ENCODE results near the gene MERTK. TPM values are rescaled to one million over a fixed set of nuclear protein-coding genes. Genes with fewer than 3 reads are reported as not detected.

The MERTK gene
- total and polyA plus RNA-seq, 2 of the 13 experiments (the other 11 are each of a cell fraction or from before 2014, with no cell fraction given), result 37.3 to 44.7 TPM

GRCh38 chr2:111883661-111884591 lies 14.5 kb upstream of the MERTK start, which contains the start of gene ANAPC1 (continued):
- no peak for TF ChIP-seq AKNA (CRISPR knock-in tag; IDR thresholded peaks at IDR 0.05; ENCODE audit: borderline replicate concordance)
- TF ChIP-seq DR1 (CRISPR knock-in tag; IDR thresholded peaks at IDR 0.05), result peak; percentile 73
- TF ChIP-seq ARNT (IDR thresholded peaks at IDR 0.05), result no peak
- TF ChIP-seq GTF3A (CRISPR knock-in tag; conservative IDR thresholded peaks at IDR 0.05), result no peak; the same call in 1 of the 2 replicates
- TF ChIP-seq ZFY (CRISPR knock-in tag; IDR thresholded peaks at IDR 0.05), result peak; percentile 97
- TF ChIP-seq, protein P1, sequence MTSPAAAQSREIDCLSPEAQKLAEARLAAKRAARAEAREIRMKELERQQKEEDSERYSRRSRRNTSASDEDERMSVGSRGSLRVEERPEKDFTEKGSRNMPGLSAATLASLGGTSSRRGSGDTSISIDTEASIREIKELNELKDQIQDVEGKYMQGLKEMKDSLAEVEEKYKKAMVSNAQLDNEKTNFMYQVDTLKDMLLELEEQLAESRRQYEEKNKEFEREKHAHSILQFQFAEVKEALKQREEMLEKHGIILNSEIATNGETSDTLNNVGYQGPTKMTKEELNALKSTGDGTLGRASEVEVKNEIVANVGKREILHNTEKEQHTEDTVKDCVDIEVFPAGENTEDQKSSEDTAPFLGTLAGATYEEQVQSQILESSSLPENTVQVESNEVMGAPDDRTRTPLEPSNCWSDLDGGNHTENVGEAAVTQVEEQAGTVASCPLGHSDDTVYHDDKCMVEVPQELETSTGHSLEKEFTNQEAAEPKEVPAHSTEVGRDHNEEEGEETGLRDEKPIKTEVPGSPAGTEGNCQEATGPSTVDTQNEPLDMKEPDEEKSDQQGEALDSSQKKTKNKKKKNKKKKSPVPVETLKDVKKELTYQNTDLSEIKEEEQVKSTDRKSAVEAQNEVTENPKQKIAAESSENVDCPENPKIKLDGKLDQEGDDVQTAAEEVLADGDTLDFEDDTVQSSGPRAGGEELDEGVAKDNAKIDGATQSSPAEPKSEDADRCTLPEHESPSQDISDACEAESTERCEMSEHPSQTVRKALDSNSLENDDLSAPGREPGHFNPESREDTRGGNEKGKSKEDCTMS (CRISPR knock-in tag; conservative IDR thresholded peaks at IDR 0.05), result no peak
- peak; percentile 87; the same call in 1 of the 2 replicates for TF ChIP-seq RFXAP (CRISPR knock-in tag; IDR thresholded peaks at IDR 0.05; ENCODE audit: borderline replicate concordance)
- TF ChIP-seq ZFP37 (CRISPR knock-in tag; IDR thresholded peaks at IDR 0.05; ENCODE audit: borderline replicate concordance), result no peak
- TF ChIP-seq SUZ12 (IDR thresholded peaks at IDR 0.05; ENCODE audit: low read depth, low read length), result peak; percentile 35; the same call in 1 of the 2 replicates
- peak; percentile 30; the same call in 1 of the 2 replicates for TF ChIP-seq NFE2L1 (CRISPR knock-in tag; IDR thresholded peaks at IDR 0.05; ENCODE audit: borderline replicate concordance)
- no peak for TF ChIP-seq ATM (IDR thresholded peaks at IDR 0.05; ENCODE audit: borderline replicate concordance)
- TF ChIP-seq, protein P2, sequence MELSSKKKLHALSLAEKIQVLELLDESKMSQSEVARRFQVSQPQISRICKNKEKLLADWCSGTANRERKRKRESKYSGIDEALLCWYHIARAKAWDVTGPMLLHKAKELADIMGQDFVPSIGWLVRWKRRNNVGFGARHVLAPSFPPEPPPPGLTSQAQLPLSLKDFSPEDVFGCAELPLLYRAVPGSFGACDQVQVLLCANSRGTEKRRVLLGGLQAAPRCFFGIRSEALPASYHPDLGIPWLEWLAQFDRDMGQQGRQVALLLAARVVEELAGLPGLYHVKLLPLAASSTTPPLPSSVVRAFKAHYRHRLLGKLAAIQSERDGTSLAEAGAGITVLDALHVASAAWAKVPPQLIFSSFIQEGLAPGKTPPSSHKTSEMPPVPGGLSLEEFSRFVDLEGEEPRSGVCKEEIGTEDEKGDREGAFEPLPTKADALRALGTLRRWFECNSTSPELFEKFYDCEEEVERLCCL (CRISPR knock-in tag; IDR thresholded peaks at IDR 0.05; ENCODE audit: borderline replicate concordance), result peak; percentile 90; the same call in 1 of the 2 replicates
- TF ChIP-seq ZNF253 (CRISPR knock-in tag; IDR thresholded peaks at IDR 0.05; ENCODE audit: borderline replicate concordance), result peak; percentile 23; the same call in 1 of the 2 replicates
- TF ChIP-seq NCOA5 (CRISPR knock-in tag; IDR thresholded peaks at IDR 0.05), result no peak
- no peak for TF ChIP-seq CREB1 (IDR thresholded peaks at IDR 0.05)
- peak; percentile 37; the same call in 1 of the 2 replicates for TF ChIP-seq CREB1 (CRISPR knock-in tag; IDR thresholded peaks at IDR 0.05)
- 0 out of 2 replicates have a peak, but pooled peaks have one; percentile 85 for TF ChIP-seq ZFP62 (CRISPR knock-in tag; IDR thresholded peaks at IDR 0.05)
